Measurements from ENCODE around the gene ZNF207.

Gene ZNF207

GRCh38 chr17:32314636-32315035 lies 35.3 kb upstream of the ZNF207 start:
- Histone ChIP-seq H3K36me3 (ENCODE audit: control insufficient read depth in 2 of 2, insufficient read depth in 1 of 2, low read length in 2 of 2) (peaks cover 0 to 4% of the 10 kb centered on the region in 2 experiments; a peak in 2 of 3 replicates), H3K9me3 (ENCODE audit: control insufficient read depth, insufficient read depth, low read depth, low read length) (no peaks in the 10 kb centered on the region), H3K4me1 (ENCODE audit: control insufficient read depth, insufficient read depth, low read length) (no peaks in the 10 kb centered on the region), H3K27ac (ENCODE audit: extremely low read depth, low read depth, low read length) (no peak overlapping the region), H3K4me3 (ENCODE audit: low read depth, low read length) (no peak overlapping the region)
- TF ChIP-seq ZNF571 (tag by site-specific recombination; IDR thresholded peaks at IDR 0.05) (no peak), ZNF239 (tag by site-specific recombination; IDR thresholded peaks at IDR 0.05) (no peak), ZNF292 (tag by site-specific recombination; IDR thresholded peaks at IDR 0.05; ENCODE audit: borderline replicate concordance, low read depth) (no peak), ATF2 (tag by site-specific recombination; IDR thresholded peaks at IDR 0.05; ENCODE audit: low read depth) (no peak)
- ChIA-PET CTCF (interaction anchor here (1.0 to 2.1 kb wide), 2 partner anchors 58 to 61 kb away, joined by 3 to 5 read pairs; no protein-coding TSS in a partner anchor), POLR2A (no interaction called here)

GRCh38 chr17:32315171-32315570 lies 34.8 kb upstream of the ZNF207 start:
- Histone ChIP-seq H3K27ac (ENCODE audit: extremely low read depth, low read depth, low read length) (no peak overlapping the region), H3K4me3 (ENCODE audit: low read depth, low read length) (no peak overlapping the region), H3K4me1 (ENCODE audit: control insufficient read depth, insufficient read depth, low read length) (no peaks in the 10 kb centered on the region), H3K9me3 (ENCODE audit: control insufficient read depth, insufficient read depth, low read depth, low read length) (no peaks in the 10 kb centered on the region), H3K36me3 (ENCODE audit: control insufficient read depth in 2 of 2, insufficient read depth in 1 of 2, low read length in 2 of 2) (peaks cover 0 to 4% of the 10 kb centered on the region in 2 experiments; a peak in 2 of 3 replicates)
- ChIA-PET POLR2A (no interaction called here), CTCF (interaction anchor here (1.0 to 5.6 kb wide), 4 partner anchors 58 to 93 kb away, joined by 3 to 95 read pairs (median 4); no protein-coding TSS in a partner anchor)
- TF ChIP-seq ZNF776 (tag by site-specific recombination; IDR thresholded peaks at IDR 0.05; ENCODE audit: borderline replicate concordance) (no peak), TSHZ1 (tag by site-specific recombination; IDR thresholded peaks at IDR 0.05; ENCODE audit: borderline replicate concordance) (no peak), ZBTB8A (tag by site-specific recombination; IDR thresholded peaks at IDR 0.05) (no peak), SALL2 (tag by site-specific recombination; IDR thresholded peaks at IDR 0.05; ENCODE audit: borderline replicate concordance) (no peak), ZNF398 (tag by site-specific recombination; IDR thresholded peaks at IDR 0.05) (no peak), PRDM10 (tag by site-specific recombination; IDR thresholded peaks at IDR 0.05) (no peak), INSM2 (tag by site-specific recombination; IDR thresholded peaks at IDR 0.05) (no peak), WT1 (tag by site-specific recombination; IDR thresholded peaks at IDR 0.05) (no peak), ZNF654 (tag by site-specific recombination; IDR thresholded peaks at IDR 0.05; ENCODE audit: low read depth) (no peak), ZNF202 (tag by site-specific recombination; IDR thresholded peaks at IDR 0.05; ENCODE audit: borderline replicate concordance) (no peak), ZNF354C (tag by site-specific recombination; IDR thresholded peaks at IDR 0.05; ENCODE audit: borderline replicate concordance, low read depth) (no peak), ZNF449 (tag by site-specific recombination; IDR thresholded peaks at IDR 0.05) (no peak), MYNN (tag by site-specific recombination; IDR thresholded peaks at IDR 0.05; ENCODE audit: borderline replicate concordance) (no peak), ZNF138 (tag by site-specific recombination; IDR thresholded peaks at IDR 0.05; ENCODE audit: borderline replicate concordance) (no peak)
